GM18907 (cell line): ENCODE results near the gene ERICH6.

Source experiments
- ATAC-seq: cut with Tn5 transposase; IDR thresholded peaks from one replicate; pipeline ENCODE4 v1.9.1; 2021; ENCODE audit warnings: mild to moderate bottlenecking, moderate library complexity; ENCODE audit not compliant: unreplicated experiment

ERICH6 gene

GRCh38 chr3:150736903-150737832 is 33.4 kb upstream of the ERICH6 start:
- ATAC-seq, result no peak

GRCh38 chr3:150736316-150736719 is 32.6 kb upstream of the ERICH6 start:
- no peak for ATAC-seq

GRCh38 chr3:150734795-150735119 is 31.0 kb upstream of the ERICH6 start:
- no peak for ATAC-seq

- ATAC-seq, result no peak
These were observed 30.4 kb upstream of the ERICH6 start for GRCh38 chr3:150733936-150734794.

- no peak for ATAC-seq
These were observed 29.7 kb upstream of the ERICH6 start for GRCh38 chr3:150733373-150733935.

- ATAC-seq, result no peak
These were observed 26.1 kb upstream of the ERICH6 start for GRCh38 chr3:150729682-150730360.

GRCh38 chr3:150727653-150728502 is 24.2 kb upstream of the ERICH6 start:
- no peak for ATAC-seq

- no peak for ATAC-seq
These were observed 21.8 kb upstream of the ERICH6 start for GRCh38 chr3:150725548-150725947.

- ATAC-seq, result no peak
These were observed 20.2 kb upstream of the ERICH6 start for GRCh38 chr3:150723946-150724345.

GRCh38 chr3:150722267-150722666 is 18.5 kb upstream of the ERICH6 start:
- no peak for ATAC-seq

GRCh38 chr3:150721285-150722130 is 17.8 kb upstream of the ERICH6 start:
- peak; percentile 85 for ATAC-seq

- ATAC-seq, result no peak
These were observed 16.7 kb upstream of the ERICH6 start for GRCh38 chr3:150720444-150720843.

- no peak for ATAC-seq
These were observed 6.4 kb upstream of the ERICH6 start for GRCh38 chr3:150710097-150710496.

GRCh38 chr3:150703299-150703755 is 393 bp downstream of the ERICH6 start:
- peak; percentile 29 for ATAC-seq

- ATAC-seq, result no peak
These were observed 4.6 kb downstream of the ERICH6 start for GRCh38 chr3:150699068-150699639.

- ATAC-seq, result no peak
These were observed 6.1 kb downstream of the ERICH6 start for GRCh38 chr3:150697646-150698045.

- no peak for ATAC-seq
These were observed 12.2 kb downstream of the ERICH6 start for GRCh38 chr3:150691414-150692040.

- no peak for ATAC-seq
These were observed 16.1 kb downstream of the ERICH6 start for GRCh38 chr3:150687613-150688012.
